ENCODE measurements around the gene PDE6C. TPM values are rescaled to one million over a fixed set of nuclear protein-coding genes. Genes with fewer than 3 reads are reported as not detected.
"Not testable (repeated sequence)": the region's sequence is repeated elsewhere in the genome, so short reads cannot be mapped to it uniquely, and the experiment has no call there.

Gene PDE6C
- total RNA-seq, 2 experiments from 2014 or later: 0.03 to 0.13 TPM

- POLR2A ChIA-PET: no interaction called here
Observed at GRCh38 chr10:93695740-93696139, 83.4 kb downstream of the PDE6C start.

DNA sequence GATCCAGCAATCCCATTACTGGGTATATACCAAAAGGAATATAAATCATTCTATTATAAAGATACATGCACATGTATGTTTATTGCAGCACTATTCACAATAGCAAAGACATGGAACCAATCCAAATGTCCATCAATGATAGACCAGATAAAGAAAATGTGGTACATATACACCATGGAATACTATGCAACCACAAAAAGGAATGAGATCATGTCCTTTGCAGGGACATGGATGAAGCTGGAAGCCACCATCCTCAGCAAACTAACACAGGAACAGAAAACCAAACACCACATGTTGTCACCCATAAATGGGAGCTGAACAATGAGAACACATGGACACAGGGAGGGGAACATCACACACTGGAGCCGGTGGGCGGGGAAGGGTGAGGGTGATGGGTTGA, 84.2 kb downstream of the PDE6C start:
- CTCF ChIA-PET (ENCODE audit: unreplicated experiment); H3K4me3 ChIP-seq (ENCODE audit: low read depth, low read length, poor library complexity, severe bottlenecking); BruUV-seq (replicated peaks): not testable (repeated sequence)

More at GRCh38 chr10:93695740-93696139, 83.4 kb downstream of the PDE6C start:
- H3K9me3 ChIP-seq (ENCODE audit: low read length): no peaks in the 10 kb centered on the region
- H3K27ac ChIP-seq (ENCODE audit: low read depth, low read length, poor library complexity, severe bottlenecking): no peak overlapping the region
- H3K79me2 ChIP-seq (ENCODE audit: insufficient read depth, low read depth, low read length): no peaks in the 10 kb centered on the region
- no TSS peak for BruUV-seq (replicated peaks)
- H3K4me3 ChIP-seq (ENCODE audit: low read depth, low read length, poor library complexity, severe bottlenecking): no peak overlapping the region
- H2AFZ ChIP-seq (ENCODE audit: low read length): no peak overlapping the region
- no peaks in the 10 kb centered on the region for H4K20me1 ChIP-seq (ENCODE audit: insufficient read depth, low read length)
- TF ChIP-seq CTCF (conservative IDR thresholded peaks at IDR 0.05; ENCODE audit: low read length): no peak
- no peak for TF ChIP-seq EZH2phosphoT487 (IDR thresholded peaks at IDR 0.05; ENCODE audit: borderline replicate concordance, low read depth, low read length)
- CTCF ChIA-PET (ENCODE audit: unreplicated experiment): no interaction called here
- DNase-seq (ENCODE audit: low spot score): no peak
- intact Hi-C loops (cut with micrococcal nuclease; ENCODE audit: unreplicated experiment): no loop called here
- H3K4me2 ChIP-seq (ENCODE audit: low read length): no peak overlapping the region
- peaks cover 74% of the 10 kb centered on the region for H3K36me3 ChIP-seq (ENCODE audit: insufficient read depth, low read length)
- peaks cover 10% of the 10 kb centered on the region for H3K4me1 ChIP-seq (ENCODE audit: insufficient read depth, low read length, poor library complexity, severe bottlenecking)
- H3K9me2 ChIP-seq (ENCODE audit: insufficient read depth, low read length): no peaks in the 10 kb centered on the region

DNA sequence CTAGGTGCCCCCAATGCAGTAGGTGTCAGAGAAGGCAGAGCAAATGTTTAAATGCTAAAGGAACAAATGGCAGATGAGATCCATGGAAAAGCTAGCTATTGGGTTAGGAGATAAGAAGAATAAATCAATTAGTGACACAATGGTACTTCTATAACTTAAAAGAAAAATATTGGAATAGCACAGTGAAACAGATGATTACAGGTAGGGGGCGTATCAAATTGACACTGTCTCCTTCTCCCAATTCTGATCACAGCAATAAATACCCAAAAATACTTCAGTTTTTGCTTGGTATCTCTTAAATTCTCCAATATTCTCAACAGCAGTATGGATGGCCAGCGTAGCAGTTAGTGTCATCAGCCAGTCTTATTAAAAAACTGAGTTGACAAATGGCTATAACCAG, 84.9 kb downstream of the PDE6C start:
- DNase-seq (ENCODE audit: low spot score): no peak
- Histone ChIP-seq H3K27ac (ENCODE audit: low read depth, low read length, poor library complexity, severe bottlenecking) (no peak overlapping the region), H3K36me3 (ENCODE audit: insufficient read depth, low read length) (peaks cover 61% of the 10 kb centered on the region), H3K9me2 (ENCODE audit: insufficient read depth, low read length) (no peaks in the 10 kb centered on the region), H3K9me3 (ENCODE audit: low read length) (no peaks in the 10 kb centered on the region), H3K79me2 (ENCODE audit: insufficient read depth, low read depth, low read length) (peaks cover 11% of the 10 kb centered on the region; the same call in 1 of the 2 replicates), H3K4me1 (ENCODE audit: insufficient read depth, low read length, poor library complexity, severe bottlenecking) (peaks cover 19% of the 10 kb centered on the region), H3K4me3 (ENCODE audit: low read depth, low read length, poor library complexity, severe bottlenecking) (no peak overlapping the region), H4K20me1 (ENCODE audit: insufficient read depth, low read length) (no peaks in the 10 kb centered on the region), H3K4me2 (ENCODE audit: low read length) (no peak overlapping the region), H2AFZ (ENCODE audit: low read length) (no peak overlapping the region)
- BruUV-seq (replicated peaks): no TSS peak
- intact Hi-C loops (cut with micrococcal nuclease; ENCODE audit: unreplicated experiment): no loop called here
- peak; percentile 72 for TF ChIP-seq CTCF (conservative IDR thresholded peaks at IDR 0.05; ENCODE audit: low read length)
- no peak for TF ChIP-seq EZH2phosphoT487 (IDR thresholded peaks at IDR 0.05; ENCODE audit: borderline replicate concordance, low read depth, low read length)
- CTCF ChIA-PET (ENCODE audit: unreplicated experiment): no interaction called here
- POLR2A ChIA-PET: interaction anchor here (0.6 to 3.4 kb wide), 3 partner anchors 13 to 18 kb away, joined by 3 to 11 read pairs (median 4); no protein-coding TSS in a partner anchor

More for the DNA sequence above, 84.2 kb downstream of the PDE6C start:
- H3K9me2 ChIP-seq (ENCODE audit: insufficient read depth, low read length); H3K4me2 ChIP-seq (ENCODE audit: low read length); intact Hi-C loops (cut with micrococcal nuclease; ENCODE audit: unreplicated experiment); H4K20me1 ChIP-seq (ENCODE audit: insufficient read depth, low read length); DNase-seq (ENCODE audit: low spot score); H3K9me3 ChIP-seq (ENCODE audit: low read length); H2AFZ ChIP-seq (ENCODE audit: low read length); H3K27ac ChIP-seq (ENCODE audit: low read depth, low read length, poor library complexity, severe bottlenecking); H3K79me2 ChIP-seq (ENCODE audit: insufficient read depth, low read depth, low read length): not testable (repeated sequence)
- Histone ChIP-seq H3K36me3 (ENCODE audit: insufficient read depth, low read length) (peaks cover 67% of the 10 kb centered on the region), H3K4me1 (ENCODE audit: insufficient read depth, low read length, poor library complexity, severe bottlenecking) (peaks cover 19% of the 10 kb centered on the region)
- POLR2A ChIA-PET: interaction anchor here (3.4 kb wide), 1 partner anchor 14 kb away, joined by 11 read pairs; no protein-coding TSS in a partner anchor
